ENCODE measurements around the gene SLC4A9. TPM values are rescaled to one million over a fixed set of nuclear protein-coding genes. Genes with fewer than 3 reads are reported as not detected.

SLC4A9 gene
- total and polyA plus RNA-seq, 8 donors, result 0.12 to 1.0 (median 0.32) TPM; not detected in 2

- DNase-seq, result peak; percentile 70 to 93 (median 84)
- Histone ChIP-seq H3K4me1 (no peaks in the 10 kb centered on the region), H3K27me3 (no peaks in the 10 kb centered on the region), H3K4me3 (peak overlapping the region in 1 of 4 donors; percentile 14), H3K27ac (no peak overlapping the region), H3K36me3 (no peaks in the 10 kb centered on the region), H3K9me3 (no peaks in the 10 kb centered on the region)
- no peak for FAIRE-seq
- peak; percentile 92 to 98 (median 96) for ATAC-seq
- intact Hi-C loops (cut with DNase I), result no loop called here
- 0 to 1% methylated on average over 18 of the region's 18 CpGs for WGBS, 2 donors
- TF ChIP-seq, protein P1, sequence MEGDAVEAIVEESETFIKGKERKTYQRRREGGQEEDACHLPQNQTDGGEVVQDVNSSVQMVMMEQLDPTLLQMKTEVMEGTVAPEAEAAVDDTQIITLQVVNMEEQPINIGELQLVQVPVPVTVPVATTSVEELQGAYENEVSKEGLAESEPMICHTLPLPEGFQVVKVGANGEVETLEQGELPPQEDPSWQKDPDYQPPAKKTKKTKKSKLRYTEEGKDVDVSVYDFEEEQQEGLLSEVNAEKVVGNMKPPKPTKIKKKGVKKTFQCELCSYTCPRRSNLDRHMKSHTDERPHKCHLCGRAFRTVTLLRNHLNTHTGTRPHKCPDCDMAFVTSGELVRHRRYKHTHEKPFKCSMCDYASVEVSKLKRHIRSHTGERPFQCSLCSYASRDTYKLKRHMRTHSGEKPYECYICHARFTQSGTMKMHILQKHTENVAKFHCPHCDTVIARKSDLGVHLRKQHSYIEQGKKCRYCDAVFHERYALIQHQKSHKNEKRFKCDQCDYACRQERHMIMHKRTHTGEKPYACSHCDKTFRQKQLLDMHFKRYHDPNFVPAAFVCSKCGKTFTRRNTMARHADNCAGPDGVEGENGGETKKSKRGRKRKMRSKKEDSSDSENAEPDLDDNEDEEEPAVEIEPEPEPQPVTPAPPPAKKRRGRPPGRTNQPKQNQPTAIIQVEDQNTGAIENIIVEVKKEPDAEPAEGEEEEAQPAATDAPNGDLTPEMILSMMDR (IDR thresholded peaks at IDR 0.05), result peak; percentile 61 to 85 (median 80)
These were observed 2.3 kb upstream of the SLC4A9 start for GRCh38 chr5:140357726-140358093.

DNA sequence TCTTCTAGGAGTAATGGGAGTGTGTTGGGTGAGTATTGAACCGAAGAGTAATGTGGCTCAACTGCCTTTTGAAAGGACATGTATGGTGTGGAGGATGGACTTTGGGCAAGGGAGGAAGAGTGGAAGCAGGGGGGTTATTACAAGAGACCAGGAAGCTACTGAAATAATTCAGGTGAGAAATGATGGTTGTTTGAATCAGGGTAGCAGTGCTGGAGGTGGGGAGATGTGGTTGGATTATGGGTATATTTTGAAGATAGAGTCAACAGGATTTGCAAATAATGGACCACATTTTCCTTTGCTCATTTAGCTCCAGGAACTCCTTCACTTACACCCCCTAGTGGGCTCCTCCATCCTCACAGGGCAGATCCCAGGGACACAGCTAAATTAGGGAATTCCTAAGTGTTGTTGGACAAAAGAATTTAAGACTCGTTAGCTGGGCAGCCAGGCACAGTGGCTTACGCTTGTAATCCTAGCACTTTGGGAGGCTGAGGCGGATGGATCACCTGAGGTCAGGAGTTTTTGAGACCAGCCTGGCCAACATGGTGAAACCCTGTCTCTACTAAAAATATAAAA, 1.2 kb upstream of the SLC4A9 start:
- TF ChIP-seq, protein P1 (IDR thresholded peaks at IDR 0.05), result no peak
- H3K9me3 ChIP-seq, result no peaks in the 10 kb centered on the region
- DNase-seq (no peak), ATAC-seq (no peak), FAIRE-seq (no peak)
- no peaks in the 10 kb centered on the region for H3K4me1 ChIP-seq
- H3K27ac ChIP-seq, result no peak overlapping the region
- H3K36me3 ChIP-seq, result no peaks in the 10 kb centered on the region
- H3K4me3 ChIP-seq, result no peak overlapping the region
- H3K27me3 ChIP-seq, result no peaks in the 10 kb centered on the region
- WGBS, 2 donors, result 68 to 80% methylated on average over 4 of the region's 4 CpGs
- intact Hi-C loops (cut with DNase I), result no loop called here

GRCh38 chr5:140360681-140361479, 886 bp downstream of the SLC4A9 start:
- no peaks in the 10 kb centered on the region for H3K4me1 ChIP-seq
- no peak for DNase-seq
- TF ChIP-seq, protein P1 (IDR thresholded peaks at IDR 0.05), result no peak
- FAIRE-seq, result no peak
- H3K27me3 ChIP-seq, result no peaks in the 10 kb centered on the region
- intact Hi-C loops (cut with DNase I), result loop anchor here (10.0 kb wide), 3 partner anchors 126 to 354 kb away; partner anchors contain the start of genes CD14 (in 1 of the 3) and TMCO6 (in 1 of the 3)
- no peak overlapping the region for H3K4me3 ChIP-seq
- 62 to 70% methylated on average over 7 of the region's 7 CpGs for WGBS, 2 donors
- H3K36me3 ChIP-seq, result no peaks in the 10 kb centered on the region
- H3K27ac ChIP-seq, result no peak overlapping the region
- ATAC-seq, result no peak
- no peaks in the 10 kb centered on the region for H3K9me3 ChIP-seq

- FAIRE-seq (no peak), ATAC-seq (no peak), DNase-seq (no peak)
- intact Hi-C loops (cut with DNase I), result loop anchor here (10.0 kb wide), 3 partner anchors 127 to 353 kb away; partner anchors contain the start of genes CD14 (in 1 of the 3) and TMCO6 (in 1 of the 3)
- H3K4me3 ChIP-seq, result no peak overlapping the region
- no peaks in the 10 kb centered on the region for H3K9me3 ChIP-seq
- no peaks in the 10 kb centered on the region for H3K27me3 ChIP-seq
- H3K36me3 ChIP-seq, result no peaks in the 10 kb centered on the region
- no peaks in the 10 kb centered on the region for H3K4me1 ChIP-seq
- H3K27ac ChIP-seq, result no peak overlapping the region
- TF ChIP-seq, protein P1 (IDR thresholded peaks at IDR 0.05), result no peak
- 92 to 93% methylated on average over 2 of the region's 2 CpGs for WGBS, 2 donors
These were observed 1.9 kb downstream of the SLC4A9 start for GRCh38 chr5:140361901-140362300.
